Keratinocyte (primary cell): ENCODE data around the gene LSM14A.

Experiments used
- EZH2 ChIP-seq: IDR thresholded peaks from one replicate; pipeline ENCODE4 v1.6.1; 2012; ENCODE audit warnings: inconsistent platforms, mild to moderate bottlenecking, low read length, moderate library complexity
- TF ChIP-seq, protein P1 (sequence below), 3 experiments: IDR thresholded peaks in 1 of 3; conservative IDR thresholded peaks in 1 of 3; optimal IDR thresholded peaks in 1 of 3; 2 replicates in 2 of 3; 3 replicates in 1 of 3; pipeline versions ENCODE3 to v1.5.1; 2011; ENCODE audit warnings: low read length in 3 of 3, mild to moderate bottlenecking in 3 of 3, moderate library complexity in 2 of 3, control low read depth in 1 of 3, inconsistent platforms in 1 of 3; ENCODE audit not compliant: insufficient read depth in 2 of 3; ENCODE audit errors: extremely low read depth in 1 of 3

- TF ChIP-seq, protein P1, sequence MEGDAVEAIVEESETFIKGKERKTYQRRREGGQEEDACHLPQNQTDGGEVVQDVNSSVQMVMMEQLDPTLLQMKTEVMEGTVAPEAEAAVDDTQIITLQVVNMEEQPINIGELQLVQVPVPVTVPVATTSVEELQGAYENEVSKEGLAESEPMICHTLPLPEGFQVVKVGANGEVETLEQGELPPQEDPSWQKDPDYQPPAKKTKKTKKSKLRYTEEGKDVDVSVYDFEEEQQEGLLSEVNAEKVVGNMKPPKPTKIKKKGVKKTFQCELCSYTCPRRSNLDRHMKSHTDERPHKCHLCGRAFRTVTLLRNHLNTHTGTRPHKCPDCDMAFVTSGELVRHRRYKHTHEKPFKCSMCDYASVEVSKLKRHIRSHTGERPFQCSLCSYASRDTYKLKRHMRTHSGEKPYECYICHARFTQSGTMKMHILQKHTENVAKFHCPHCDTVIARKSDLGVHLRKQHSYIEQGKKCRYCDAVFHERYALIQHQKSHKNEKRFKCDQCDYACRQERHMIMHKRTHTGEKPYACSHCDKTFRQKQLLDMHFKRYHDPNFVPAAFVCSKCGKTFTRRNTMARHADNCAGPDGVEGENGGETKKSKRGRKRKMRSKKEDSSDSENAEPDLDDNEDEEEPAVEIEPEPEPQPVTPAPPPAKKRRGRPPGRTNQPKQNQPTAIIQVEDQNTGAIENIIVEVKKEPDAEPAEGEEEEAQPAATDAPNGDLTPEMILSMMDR (optimal IDR thresholded peaks at IDR 0.05 in 1 of 3, IDR thresholded peaks at IDR 0.05 in 1 of 3, conservative IDR thresholded peaks at IDR 0.05 in 1 of 3; ENCODE audit: extremely low read depth in 1 of 3, insufficient read depth in 2 of 3, low read length in 3 of 3) = no peak
- no peak for TF ChIP-seq EZH2
These were observed 37.9 kb upstream of the LSM14A start for GRCh38 chr19:34134190-34135053.
